HG03103 (cell line): ENCODE measurements around the gene SLC1A3.

Source experiments
- ATAC-seq: cut with Tn5 transposase; IDR thresholded peaks from one replicate; pipeline ENCODE4 v1.9.1; 2021; ENCODE audit warnings: low read depth; ENCODE audit not compliant: unreplicated experiment

SLC1A3 gene

GRCh38 chr5:36682499-36682898, 76.1 kb downstream of the SLC1A3 start:
- peak; percentile 53 for ATAC-seq

GRCh38 chr5:36683821-36684434, 77.5 kb downstream of the SLC1A3 start:
- ATAC-seq: no peak

- ATAC-seq: no peak
Observed at GRCh38 chr5:36685631-36686288, 79.4 kb downstream of the SLC1A3 start.

GRCh38 chr5:36686881-36687280, 80.5 kb downstream of the SLC1A3 start:
- ATAC-seq: no peak

- no peak for ATAC-seq
Observed at GRCh38 chr5:36688722-36689121, 82.3 kb downstream of the SLC1A3 start.

GRCh38 chr5:36689225-36689624, 82.8 kb downstream of the SLC1A3 start:
- ATAC-seq: no peak

GRCh38 chr5:36690041-36690961, 83.9 kb downstream of the SLC1A3 start:
- ATAC-seq: peak; percentile 68

GRCh38 chr5:36691226-36691625, 84.8 kb downstream of the SLC1A3 start:
- ATAC-seq: no peak

- no peak for ATAC-seq
Observed at GRCh38 chr5:36691696-36692371, 85.4 kb downstream of the SLC1A3 start.

- peak; percentile 61 for ATAC-seq
Observed at GRCh38 chr5:36692791-36693763, 86.7 kb downstream of the SLC1A3 start.

- no peak for ATAC-seq
Observed at GRCh38 chr5:36694351-36694750, 87.9 kb downstream of the SLC1A3 start.

- ATAC-seq: peak; percentile 45
Observed at GRCh38 chr5:36696059-36696673, 89.8 kb downstream of the SLC1A3 start.

- ATAC-seq: no peak
Observed at GRCh38 chr5:36698031-36698430, 91.6 kb downstream of the SLC1A3 start.

- ATAC-seq: peak; percentile 90
Observed at GRCh38 chr5:36701085-36701698, 94.8 kb downstream of the SLC1A3 start.

- ATAC-seq: no peak
Observed at GRCh38 chr5:36703245-36703860, 96.9 kb downstream of the SLC1A3 start.

- no peak for ATAC-seq
Observed at GRCh38 chr5:36704131-36704530, 97.7 kb downstream of the SLC1A3 start.

- ATAC-seq: no peak
Observed at GRCh38 chr5:36705055-36705454, 98.6 kb downstream of the SLC1A3 start.

- no peak for ATAC-seq
Observed at GRCh38 chr5:36706662-36707061, 100.3 kb downstream of the SLC1A3 start.
